ENCODE data around the gene PARP11. TPM values are rescaled to one million over a fixed set of nuclear protein-coding genes. Genes with fewer than 3 reads are reported as not detected.

The PARP11 gene
- total RNA-seq, 2 experiments from 2014 or later: 3.8 to 15.7 TPM

DNA sequence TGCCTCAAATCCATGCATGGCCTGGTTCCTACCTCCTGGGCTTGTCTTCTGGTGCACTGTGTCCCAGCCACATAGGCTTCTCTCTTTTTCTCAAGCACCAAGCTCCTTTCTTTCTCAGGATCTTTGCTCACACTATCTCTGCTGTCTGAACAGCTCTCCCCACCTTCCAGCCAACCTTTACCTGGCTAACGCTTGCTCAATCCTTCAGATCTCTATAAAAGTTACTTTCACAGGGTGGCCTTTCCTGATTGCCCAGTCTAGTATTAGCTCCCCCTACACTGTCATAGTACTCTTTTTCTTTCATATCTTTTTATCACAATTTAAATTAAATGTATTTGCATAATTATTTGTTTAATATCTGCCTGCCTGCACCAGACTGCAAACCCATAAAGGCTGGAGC lies 3.8 kb downstream of the PARP11 start:
- CTCF ChIA-PET (ENCODE audit: unreplicated experiment): no interaction called here
- H3K79me2 ChIP-seq (ENCODE audit: insufficient read depth, low read depth, low read length): peaks cover 39% of the 10 kb centered on the region
- peak overlapping the region; percentile 89 for H3K4me2 ChIP-seq (ENCODE audit: low read length)
- TF ChIP-seq, protein P1, sequence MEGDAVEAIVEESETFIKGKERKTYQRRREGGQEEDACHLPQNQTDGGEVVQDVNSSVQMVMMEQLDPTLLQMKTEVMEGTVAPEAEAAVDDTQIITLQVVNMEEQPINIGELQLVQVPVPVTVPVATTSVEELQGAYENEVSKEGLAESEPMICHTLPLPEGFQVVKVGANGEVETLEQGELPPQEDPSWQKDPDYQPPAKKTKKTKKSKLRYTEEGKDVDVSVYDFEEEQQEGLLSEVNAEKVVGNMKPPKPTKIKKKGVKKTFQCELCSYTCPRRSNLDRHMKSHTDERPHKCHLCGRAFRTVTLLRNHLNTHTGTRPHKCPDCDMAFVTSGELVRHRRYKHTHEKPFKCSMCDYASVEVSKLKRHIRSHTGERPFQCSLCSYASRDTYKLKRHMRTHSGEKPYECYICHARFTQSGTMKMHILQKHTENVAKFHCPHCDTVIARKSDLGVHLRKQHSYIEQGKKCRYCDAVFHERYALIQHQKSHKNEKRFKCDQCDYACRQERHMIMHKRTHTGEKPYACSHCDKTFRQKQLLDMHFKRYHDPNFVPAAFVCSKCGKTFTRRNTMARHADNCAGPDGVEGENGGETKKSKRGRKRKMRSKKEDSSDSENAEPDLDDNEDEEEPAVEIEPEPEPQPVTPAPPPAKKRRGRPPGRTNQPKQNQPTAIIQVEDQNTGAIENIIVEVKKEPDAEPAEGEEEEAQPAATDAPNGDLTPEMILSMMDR (conservative IDR thresholded peaks at IDR 0.05; ENCODE audit: low read length): no peak
- TF ChIP-seq EZH2phosphoT487 (IDR thresholded peaks at IDR 0.05; ENCODE audit: borderline replicate concordance, low read depth, low read length): no peak
- H3K4me3 ChIP-seq (ENCODE audit: low read depth, low read length, poor library complexity, severe bottlenecking): peak overlapping the region; percentile 80
- POLR2A ChIA-PET: interaction anchor here (0.7 to 0.8 kb wide), 2 partner anchors 11 to 34 kb away, joined by 3 to 4 read pairs; no protein-coding TSS in a partner anchor
- H3K27ac ChIP-seq (ENCODE audit: low read depth, low read length, poor library complexity, severe bottlenecking): no peak overlapping the region
- peaks cover 36% of the 10 kb centered on the region for H3K4me1 ChIP-seq (ENCODE audit: insufficient read depth, low read length, poor library complexity, severe bottlenecking)
- no TSS peak for BruUV-seq (replicated peaks)
- H4K20me1 ChIP-seq (ENCODE audit: insufficient read depth, low read length): no peaks in the 10 kb centered on the region
- no peaks in the 10 kb centered on the region for H3K9me2 ChIP-seq (ENCODE audit: insufficient read depth, low read length)
- intact Hi-C loops (cut with micrococcal nuclease; ENCODE audit: unreplicated experiment): no loop called here
- peaks cover 31% of the 10 kb centered on the region; the same call in 1 of the 2 replicates for H3K9me3 ChIP-seq (ENCODE audit: low read length)
- H3K36me3 ChIP-seq (ENCODE audit: insufficient read depth, low read length): peaks cover 4% of the 10 kb centered on the region; the same call in 1 of the 2 replicates
- peak overlapping the region; percentile 24; the same call in 1 of the 2 replicates for H2AFZ ChIP-seq (ENCODE audit: low read length)
- no peak for DNase-seq (ENCODE audit: low spot score)

DNA sequence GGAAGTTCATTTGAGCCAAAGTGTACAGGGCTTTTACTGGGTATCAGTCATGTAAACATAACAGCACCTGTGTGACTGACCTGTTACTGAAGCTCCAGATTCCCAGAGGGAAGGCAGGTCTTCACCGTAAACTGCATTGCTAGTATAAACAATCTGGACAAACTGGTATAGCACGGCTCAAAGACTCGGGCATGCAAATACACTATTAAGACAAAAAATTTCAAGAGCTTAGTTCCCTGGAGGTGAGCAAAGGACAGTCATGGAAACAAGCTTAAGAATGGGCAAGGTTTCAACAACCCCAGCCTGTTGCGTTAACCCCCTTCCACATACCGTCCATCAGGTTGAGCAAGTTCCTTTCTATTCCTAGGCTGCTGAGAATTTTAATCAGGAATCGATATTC lies 9.4 kb downstream of the PARP11 start:
- CTCF ChIA-PET (ENCODE audit: unreplicated experiment): no interaction called here
- Histone ChIP-seq H4K20me1 (ENCODE audit: insufficient read depth, low read length) (no peaks in the 10 kb centered on the region), H3K4me1 (ENCODE audit: insufficient read depth, low read length, poor library complexity, severe bottlenecking) (no peaks in the 10 kb centered on the region), H3K9me3 (ENCODE audit: low read length) (peaks cover 31% of the 10 kb centered on the region; the same call in 1 of the 2 replicates), H3K9me2 (ENCODE audit: insufficient read depth, low read length) (no peaks in the 10 kb centered on the region), H3K36me3 (ENCODE audit: insufficient read depth, low read length) (peaks cover 4% of the 10 kb centered on the region; the same call in 1 of the 2 replicates), H2AFZ (ENCODE audit: low read length) (no peak overlapping the region), H3K27ac (ENCODE audit: low read depth, low read length, poor library complexity, severe bottlenecking) (no peak overlapping the region), H3K79me2 (ENCODE audit: insufficient read depth, low read depth, low read length) (no peaks in the 10 kb centered on the region), H3K4me2 (ENCODE audit: low read length) (no peak overlapping the region), H3K4me3 (ENCODE audit: low read depth, low read length, poor library complexity, severe bottlenecking) (no peak overlapping the region)
- no peak for DNase-seq (ENCODE audit: low spot score)
- POLR2A ChIA-PET: no interaction called here
- intact Hi-C loops (cut with micrococcal nuclease; ENCODE audit: unreplicated experiment): no loop called here
- no TSS peak for BruUV-seq (replicated peaks)
- TF ChIP-seq, protein P1 (conservative IDR thresholded peaks at IDR 0.05; ENCODE audit: low read length): no peak
- TF ChIP-seq EZH2phosphoT487 (IDR thresholded peaks at IDR 0.05; ENCODE audit: borderline replicate concordance, low read depth, low read length): no peak

DNA sequence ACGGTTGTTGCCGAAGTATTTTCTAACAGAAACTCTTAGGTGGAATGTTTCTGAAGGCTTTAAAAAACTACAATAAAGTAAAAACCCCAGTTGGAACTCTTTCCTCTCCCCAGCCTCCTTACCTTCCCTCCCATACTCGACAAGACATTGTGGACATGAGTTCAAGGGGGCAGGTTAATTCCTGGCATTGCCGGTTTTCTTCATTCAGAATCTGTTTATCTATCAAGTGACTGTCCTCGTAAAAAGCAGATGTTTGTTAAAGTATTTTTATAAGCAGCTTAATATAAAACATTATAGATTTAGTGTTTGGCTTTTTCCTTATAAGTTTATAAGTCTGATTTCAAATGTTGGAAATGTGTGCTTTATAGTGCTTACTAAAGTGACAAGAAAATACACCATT lies 30.7 kb downstream of the PARP11 start:
- no peak for TF ChIP-seq EZH2phosphoT487 (IDR thresholded peaks at IDR 0.05; ENCODE audit: borderline replicate concordance, low read depth, low read length)
- TF ChIP-seq, protein P1 (conservative IDR thresholded peaks at IDR 0.05; ENCODE audit: low read length): no peak
- no TSS peak for BruUV-seq (replicated peaks)
- H3K4me3 ChIP-seq (ENCODE audit: low read depth, low read length, poor library complexity, severe bottlenecking): no peak overlapping the region
- no peak overlapping the region for H3K27ac ChIP-seq (ENCODE audit: low read depth, low read length, poor library complexity, severe bottlenecking)
- H3K9me3 ChIP-seq (ENCODE audit: low read length): peaks cover 7% of the 10 kb centered on the region; the same call in 1 of the 2 replicates
- no peak overlapping the region for H3K4me2 ChIP-seq (ENCODE audit: low read length)
- no peaks in the 10 kb centered on the region for H3K9me2 ChIP-seq (ENCODE audit: insufficient read depth, low read length)
- no peak overlapping the region for H2AFZ ChIP-seq (ENCODE audit: low read length)
- no peak for DNase-seq (ENCODE audit: low spot score)
- H3K36me3 ChIP-seq (ENCODE audit: insufficient read depth, low read length): no peaks in the 10 kb centered on the region
- H3K79me2 ChIP-seq (ENCODE audit: insufficient read depth, low read depth, low read length): no peaks in the 10 kb centered on the region
- no peaks in the 10 kb centered on the region for H4K20me1 ChIP-seq (ENCODE audit: insufficient read depth, low read length)
- ChIA-PET CTCF (ENCODE audit: unreplicated experiment) (no interaction called here), POLR2A (no interaction called here)
- intact Hi-C loops (cut with micrococcal nuclease; ENCODE audit: unreplicated experiment): no loop called here
- peaks cover under 1% of the 10 kb centered on the region for H3K4me1 ChIP-seq (ENCODE audit: insufficient read depth, low read length, poor library complexity, severe bottlenecking)
